HCT116 (cell line): ENCODE measurements around the gene GIPC3. TPM values are rescaled to one million over a fixed set of nuclear protein-coding genes. Genes with fewer than 3 reads are reported as not detected.

Experiments used
- ATAC-seq: fragments of 200-7000 bp; cut with Tn5 transposase; 2 replicates; pipeline ENCODE4 v1.9.1; 2020; ENCODE audit warnings: mild to moderate bottlenecking, moderate library complexity
- BruUV-seq: library from RNA; stranded (reverse); fragments of 400-500 nt; replicated peaks from 2 replicates; lab custom pipeline; 2021; lab: Mats Ljungman, UMichigan
- CTCF ChIA-PET: fragments of 300-600 bp; sonication (Branson Sonifier 250); formaldehyde crosslinking; loops from one replicate; lab custom pipeline; 2021; ENCODE audit warnings: antibody characterized with exemption; lab: Charles Lee
- POLR2A ChIA-PET: fragments of 300-600, 350-600 bp; sonication (Branson Sonifier 250); formaldehyde crosslinking; loops from one replicate; lab custom pipeline; 2021; ENCODE audit warnings: antibody characterized with exemption; lab: Charles Lee
- RAD21 ChIA-PET, 2 experiments: fragments of 300-600 bp; sonication (Branson Sonifier 250); formaldehyde crosslinking; loops; one replicate each; lab custom pipeline; 2023; ENCODE audit warnings: low total read pairs in 2 of 2; ENCODE audit not compliant: uncharacterized antibody in 2 of 2, unreplicated experiment in 2 of 2, low non-redundant PET in 1 of 2; lab: Charles Lee
- DNase-seq: peaks from one replicate; pipeline ENCODE4 v3.0.0-alpha.2; 2010; ENCODE audit warnings: low read depth, low spot score
- H2AFZ ChIP-seq: fragments of 200-600 bp; shearing (Covaris generic), sonication (generic); 2 replicates; pipeline ENCODE4 v1.6.1; 2017; ENCODE audit warnings: low read depth, mixed run types, mixed read lengths, antibody characterized with exemption, low read length; ENCODE audit not compliant: poor library complexity, severe bottlenecking
- H3K27ac ChIP-seq: 2 replicates; pipeline ENCODE4 v1.5.1; 2012; ENCODE audit warnings: low read depth, low read length
- H3K27me3 ChIP-seq: fragments of 200-600 bp; sonication (generic); 2 replicates; pipeline ENCODE4 v1.6.1; 2016; ENCODE audit warnings: mixed run types, low read length, mixed read lengths; ENCODE audit not compliant: insufficient read depth
- H3K36me3 ChIP-seq, 2 experiments: fragments of 200-500 bp in 1 of 2; fragments of 200-600 bp in 1 of 2; sonication (Bioruptor generic) in 1 of 2; sonication (generic) in 1 of 2; 2 replicates each; pipeline versions ENCODE4 v1.5.1 to v1.6.1; 2014 to 2016; ENCODE audit warnings: low read length in 2 of 2, inconsistent platforms in 1 of 2, mixed read lengths in 1 of 2, mixed run types in 1 of 2; ENCODE audit not compliant: insufficient read depth in 2 of 2, control insufficient read depth in 1 of 2
- H3K4me1 ChIP-seq, 2 experiments: fragments of 200-600 bp in 1 of 2; sonication (generic) in 1 of 2; 2 replicates each; pipeline versions ENCODE4 v1.5.1 to v1.6.1; 2012 to 2017; ENCODE audit warnings: low read length in 2 of 2, inconsistent platforms in 1 of 2, mild to moderate bottlenecking in 1 of 2, mixed read lengths in 1 of 2, mixed run types in 1 of 2, moderate library complexity in 1 of 2; ENCODE audit not compliant: insufficient read depth in 2 of 2, control insufficient read depth in 1 of 2
- H3K4me2 ChIP-seq: fragments of 200-600 bp; sonication (generic); 2 replicates; pipeline ENCODE4 v1.6.1; 2017; ENCODE audit warnings: mixed run types, low read length, mixed read lengths
- H3K4me3 ChIP-seq, 2 experiments: fragments of 200-600 bp in 1 of 2; sonication (generic) in 1 of 2; replicated peaks in 1 of 2; 2 replicates each; pipeline ENCODE4 v1.5.1; 2011 to 2016; ENCODE audit warnings: low read length in 2 of 2, control low read depth in 1 of 2, low read depth in 1 of 2, mild to moderate bottlenecking in 1 of 2, mixed read lengths in 1 of 2, mixed run types in 1 of 2
- H3K79me2 ChIP-seq: fragments of 200-600 bp; sonication (generic); 2 replicates; pipeline ENCODE4 v1.6.1; 2017; ENCODE audit warnings: mild to moderate bottlenecking, mixed run types, low read length, moderate library complexity, mixed read lengths; ENCODE audit not compliant: insufficient read depth
- H3K9ac ChIP-seq: fragments of 200-600 bp; sonication (generic); 2 replicates; pipeline ENCODE4 v1.6.1; 2016; ENCODE audit warnings: low read length, mixed read lengths
- H3K9me2 ChIP-seq: fragments of 200-600 bp; sonication (generic), shearing (Covaris generic); 2 replicates; pipeline ENCODE4 v1.6.1; 2017; ENCODE audit warnings: mixed run types, mild to moderate bottlenecking, moderate library complexity; ENCODE audit not compliant: insufficient read depth
- H3K9me3 ChIP-seq, 2 experiments: fragments of 200-500 bp in 1 of 2; fragments of 200-600 bp in 1 of 2; sonication (Bioruptor generic) in 1 of 2; sonication (generic) in 1 of 2; 2 replicates each; pipeline ENCODE4 v1.6.1; 2014 to 2017; ENCODE audit warnings: low read length in 2 of 2, mixed read lengths in 2 of 2, inconsistent platforms in 1 of 2, low read depth in 1 of 2, mild to moderate bottlenecking in 1 of 2, mixed run types in 1 of 2, moderate library complexity in 1 of 2; ENCODE audit not compliant: control insufficient read depth in 1 of 2, insufficient read depth in 1 of 2
- H4K20me1 ChIP-seq: fragments of 200-600 bp; sonication (generic), shearing (Covaris generic); 2 replicates; pipeline ENCODE4 v1.6.1; 2017; ENCODE audit warnings: mixed run types, mild to moderate bottlenecking, moderate library complexity; ENCODE audit not compliant: insufficient read depth
- CBX3 ChIP-seq: IDR thresholded peaks from 2 replicates; pipeline ENCODE4 v1.6.1; 2012; ENCODE audit warnings: low read depth
- ELF1 ChIP-seq: IDR thresholded peaks from 2 replicates; pipeline ENCODE4 v1.6.1; 2012; ENCODE audit warnings: low read depth, borderline replicate concordance
- FOSL1 ChIP-seq: IDR thresholded peaks from 2 replicates; pipeline ENCODE4 v1.6.1; 2012; ENCODE audit warnings: low read depth
- JUND ChIP-seq: IDR thresholded peaks from 2 replicates; pipeline ENCODE4 v1.6.1; 2012
- RAD21 ChIP-seq: IDR thresholded peaks from 2 replicates; pipeline ENCODE4 v1.6.1; 2012; ENCODE audit warnings: low read depth, mild to moderate bottlenecking
- SIN3A ChIP-seq: IDR thresholded peaks from 2 replicates; pipeline ENCODE4 v1.6.1; 2012; ENCODE audit warnings: low read depth
- SRF ChIP-seq: IDR thresholded peaks from 2 replicates; pipeline ENCODE4 v1.6.1; 2012; ENCODE audit warnings: low read depth
- TCF7L2 ChIP-seq: IDR thresholded peaks from 2 replicates; pipeline ENCODE4 v1.7.0; 2011; ENCODE audit warnings: borderline replicate concordance, inconsistent platforms; ENCODE audit not compliant: insufficient read depth, insufficient read length; ENCODE audit errors: extremely low read depth
- YY1 ChIP-seq: IDR thresholded peaks from 2 replicates; pipeline ENCODE4 v1.6.1; 2011; ENCODE audit warnings: low read length, low read depth, moderate library complexity, mild to moderate bottlenecking; ENCODE audit not compliant: insufficient replicate concordance; ENCODE audit errors: extremely low read depth
- ZFX ChIP-seq: fragments of 450-650 bp; IDR thresholded peaks from 2 replicates; pipeline ENCODE4 v1.6.1; 2017
- intact Hi-C: fragments of 100-400 bp; cut with micrococcal nuclease; formaldehyde crosslinking; loops from 2 replicates; pipeline ENCODE4 v1.10.0; 2022
- total RNA-seq: library from RNA; stranded (reverse); gene quantifications from one replicate; pipeline ENCODE4 v1.2.1, GENCODE V29; 2021; ENCODE audit not compliant: unreplicated experiment
- TF ChIP-seq, protein P1 (sequence below): IDR thresholded peaks from 2 replicates; pipeline ENCODE4 v1.6.1; 2012
- TF ChIP-seq, protein P2 (sequence below): IDR thresholded peaks from 2 replicates; pipeline ENCODE4 v1.6.1; 2012
- TF ChIP-seq, protein P3 (sequence below): IDR thresholded peaks from 2 replicates; pipeline ENCODE4 v1.6.1; 2012; ENCODE audit warnings: low read depth
- TF ChIP-seq, protein P4 (sequence below), 3 experiments: fragments of 200-600 bp in 1 of 3; sonication (generic) in 1 of 3; IDR thresholded peaks in 2 of 3; conservative IDR thresholded peaks in 1 of 3; 2 replicates each; pipeline ENCODE4 v1.5.1; 2012 to 2017; ENCODE audit warnings: low read depth in 2 of 3, low read length in 2 of 3, antibody characterized with exemption in 1 of 3, borderline replicate concordance in 1 of 3, control low read depth in 1 of 3, mild to moderate bottlenecking in 1 of 3, mixed read lengths in 1 of 3, mixed run types in 1 of 3, moderate library complexity in 1 of 3; ENCODE audit not compliant: insufficient read depth in 1 of 3

The GIPC3 gene
- total RNA-seq, 1 experiment from 2014 or later: not detected

DNA sequence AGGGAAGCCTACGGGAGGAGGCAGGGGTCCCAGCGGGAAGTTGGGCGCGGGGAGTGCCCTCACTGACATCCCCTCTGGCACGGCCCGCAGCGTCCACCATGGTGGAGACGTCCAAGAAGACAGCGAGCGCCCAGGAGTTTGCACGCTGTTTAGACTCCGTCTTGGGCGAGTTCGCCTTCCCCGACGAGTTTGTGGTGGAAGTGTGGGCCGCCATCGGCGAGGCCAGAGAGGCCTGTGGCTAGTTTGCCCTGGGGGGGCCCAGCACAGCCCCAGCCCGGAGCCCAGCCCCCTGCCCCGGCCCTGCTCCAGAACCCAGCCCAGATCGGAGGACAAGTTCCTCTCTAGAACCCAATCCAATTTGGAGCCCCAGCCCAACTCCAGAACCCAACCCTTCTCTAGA lies 4.7 kb downstream of the GIPC3 start:
- TF ChIP-seq CBX3: no peak
- no peak for TF ChIP-seq ZFX
- TF ChIP-seq, protein P1, sequence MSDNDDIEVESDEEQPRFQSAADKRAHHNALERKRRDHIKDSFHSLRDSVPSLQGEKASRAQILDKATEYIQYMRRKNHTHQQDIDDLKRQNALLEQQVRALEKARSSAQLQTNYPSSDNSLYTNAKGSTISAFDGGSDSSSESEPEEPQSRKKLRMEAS: no peak
- TF ChIP-seq FOSL1: no peak
- no peak for TF ChIP-seq SRF
- no peak for TF ChIP-seq JUND
- no peak for TF ChIP-seq RAD21
- TF ChIP-seq, protein P2, sequence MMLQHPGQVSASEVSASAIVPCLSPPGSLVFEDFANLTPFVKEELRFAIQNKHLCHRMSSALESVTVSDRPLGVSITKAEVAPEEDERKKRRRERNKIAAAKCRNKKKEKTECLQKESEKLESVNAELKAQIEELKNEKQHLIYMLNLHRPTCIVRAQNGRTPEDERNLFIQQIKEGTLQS: no peak
- no peak for TF ChIP-seq TCF7L2
- no peak for TF ChIP-seq ELF1
- no peak for TF ChIP-seq YY1
- TF ChIP-seq SIN3A: no peak
- TF ChIP-seq, protein P3, sequence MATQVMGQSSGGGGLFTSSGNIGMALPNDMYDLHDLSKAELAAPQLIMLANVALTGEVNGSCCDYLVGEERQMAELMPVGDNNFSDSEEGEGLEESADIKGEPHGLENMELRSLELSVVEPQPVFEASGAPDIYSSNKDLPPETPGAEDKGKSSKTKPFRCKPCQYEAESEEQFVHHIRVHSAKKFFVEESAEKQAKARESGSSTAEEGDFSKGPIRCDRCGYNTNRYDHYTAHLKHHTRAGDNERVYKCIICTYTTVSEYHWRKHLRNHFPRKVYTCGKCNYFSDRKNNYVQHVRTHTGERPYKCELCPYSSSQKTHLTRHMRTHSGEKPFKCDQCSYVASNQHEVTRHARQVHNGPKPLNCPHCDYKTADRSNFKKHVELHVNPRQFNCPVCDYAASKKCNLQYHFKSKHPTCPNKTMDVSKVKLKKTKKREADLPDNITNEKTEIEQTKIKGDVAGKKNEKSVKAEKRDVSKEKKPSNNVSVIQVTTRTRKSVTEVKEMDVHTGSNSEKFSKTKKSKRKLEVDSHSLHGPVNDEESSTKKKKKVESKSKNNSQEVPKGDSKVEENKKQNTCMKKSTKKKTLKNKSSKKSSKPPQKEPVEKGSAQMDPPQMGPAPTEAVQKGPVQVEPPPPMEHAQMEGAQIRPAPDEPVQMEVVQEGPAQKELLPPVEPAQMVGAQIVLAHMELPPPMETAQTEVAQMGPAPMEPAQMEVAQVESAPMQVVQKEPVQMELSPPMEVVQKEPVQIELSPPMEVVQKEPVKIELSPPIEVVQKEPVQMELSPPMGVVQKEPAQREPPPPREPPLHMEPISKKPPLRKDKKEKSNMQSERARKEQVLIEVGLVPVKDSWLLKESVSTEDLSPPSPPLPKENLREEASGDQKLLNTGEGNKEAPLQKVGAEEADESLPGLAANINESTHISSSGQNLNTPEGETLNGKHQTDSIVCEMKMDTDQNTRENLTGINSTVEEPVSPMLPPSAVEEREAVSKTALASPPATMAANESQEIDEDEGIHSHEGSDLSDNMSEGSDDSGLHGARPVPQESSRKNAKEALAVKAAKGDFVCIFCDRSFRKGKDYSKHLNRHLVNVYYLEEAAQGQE: no peak
- TF ChIP-seq, protein P4, sequence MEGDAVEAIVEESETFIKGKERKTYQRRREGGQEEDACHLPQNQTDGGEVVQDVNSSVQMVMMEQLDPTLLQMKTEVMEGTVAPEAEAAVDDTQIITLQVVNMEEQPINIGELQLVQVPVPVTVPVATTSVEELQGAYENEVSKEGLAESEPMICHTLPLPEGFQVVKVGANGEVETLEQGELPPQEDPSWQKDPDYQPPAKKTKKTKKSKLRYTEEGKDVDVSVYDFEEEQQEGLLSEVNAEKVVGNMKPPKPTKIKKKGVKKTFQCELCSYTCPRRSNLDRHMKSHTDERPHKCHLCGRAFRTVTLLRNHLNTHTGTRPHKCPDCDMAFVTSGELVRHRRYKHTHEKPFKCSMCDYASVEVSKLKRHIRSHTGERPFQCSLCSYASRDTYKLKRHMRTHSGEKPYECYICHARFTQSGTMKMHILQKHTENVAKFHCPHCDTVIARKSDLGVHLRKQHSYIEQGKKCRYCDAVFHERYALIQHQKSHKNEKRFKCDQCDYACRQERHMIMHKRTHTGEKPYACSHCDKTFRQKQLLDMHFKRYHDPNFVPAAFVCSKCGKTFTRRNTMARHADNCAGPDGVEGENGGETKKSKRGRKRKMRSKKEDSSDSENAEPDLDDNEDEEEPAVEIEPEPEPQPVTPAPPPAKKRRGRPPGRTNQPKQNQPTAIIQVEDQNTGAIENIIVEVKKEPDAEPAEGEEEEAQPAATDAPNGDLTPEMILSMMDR (IDR thresholded peaks at IDR 0.05 in 2 of 3, conservative IDR thresholded peaks at IDR 0.05 in 1 of 3; ENCODE audit: borderline replicate concordance in 1 of 3, insufficient read depth in 1 of 3, low read depth in 2 of 3, low read length in 2 of 3): no peak
- Histone ChIP-seq H3K4me3 (no peak overlapping the region), H3K4me1 (peaks cover 0 to 5% of the 10 kb centered on the region in 2 experiments; a peak in 1 of 4 replicates), H3K4me2 (no peak overlapping the region), H3K79me2 (no peaks in the 10 kb centered on the region), H3K27me3 (no peaks in the 10 kb centered on the region), H3K9me2 (no peaks in the 10 kb centered on the region), H2AFZ (no peak overlapping the region), H3K9me3 (no peaks in the 10 kb centered on the region), H4K20me1 (no peaks in the 10 kb centered on the region), H3K9ac (no peak overlapping the region), H3K27ac (no peak overlapping the region), H3K36me3 (no peaks in the 10 kb centered on the region)
- intact Hi-C loops: no loop called here
- POLR2A ChIA-PET: no interaction called here
- BruUV-seq: no TSS peak
- RAD21 ChIA-PET: no interaction called here
- CTCF ChIA-PET: no interaction called here
- DNase-seq (no peak), ATAC-seq (no peak)
